Testis (tissue), 3 donors: Measurements from ENCODE around the gene CSNK1A1L. TPM values are rescaled to one million over a fixed set of nuclear protein-coding genes. Genes with fewer than 3 reads are reported as not detected.

ENCODE experiments used
- DNase-seq: peaks from one replicate; pipeline ENCODE4 v3.0.0-alpha.2; 2019
- H3K27ac ChIP-seq, 2 donors: fragments of 200-600 bp; sonication (generic); one replicate each; pipeline ENCODE4 v1.5.1; 2019
- H3K27me3 ChIP-seq: fragments of 200-600 bp; sonication (generic); one replicate; pipeline ENCODE4 v1.5.1; 2019
- H3K36me3 ChIP-seq: fragments of 200-600 bp; sonication (generic); one replicate; pipeline ENCODE4 v1.5.1; 2017; ENCODE audit warnings: low read depth; ENCODE audit errors: missing control alignments
- H3K4me1 ChIP-seq: fragments of 200-600 bp; sonication (generic); one replicate; pipeline ENCODE4 v1.5.1; 2019
- H3K4me3 ChIP-seq, 2 donors: fragments of 200-600 bp; sonication (generic); one replicate each; pipeline ENCODE4 v1.5.1; 2017 to 2019
- H3K9me3 ChIP-seq: fragments of 200-600 bp; sonication (generic); one replicate; pipeline ENCODE4 v1.5.1; 2017
- POLR2A ChIP-seq: fragments of 450-650 bp; IDR thresholded peaks from one replicate; pipeline ENCODE4 v1.6.1; 2017; ENCODE audit warnings: antibody characterized with exemption, mild to moderate bottlenecking, moderate library complexity
- WGBS, 2 donors: methylation state at CpG; one replicate each; pipeline ENCODE4 v1.1.5; 2018; 5-methylcytosine and 5-hydroxymethylcytosine counted together
- intact Hi-C: fragments of 100-400 bp; cut with DNase I; formaldehyde crosslinking; loops from one replicate; pipeline ENCODE4 v1.15.1; 2023; ENCODE audit warnings: low total_unique reads
- polyA plus RNA-seq: library from polyadenylated mRNA; stranded (reverse); fragments of 350-450 nt; fragmentation: Illumina TruSeq; extraction: RNeasy Lipid Tissue Mini Kit (QIAGEN cat#74804); gene quantifications from one replicate; pipeline ENCODE4 v1.2.3, GENCODE V29; 2014; ENCODE audit warnings: low read depth, low replicate concordance; ENCODE audit not compliant: insufficient read depth
- total RNA-seq, 2 donors: library from RNA; depleted of rRNA; stranded (reverse); fragments of >200 nt; gene quantifications; one replicate each; pipeline ENCODE4 v1.2.3, GENCODE V29; 2016
- TF ChIP-seq, protein P1 (sequence below), 3 experiments: fragments of 450-650 bp in 2 of 3; fragments of 200-600 bp in 1 of 3; sonication (generic) in 1 of 3; IDR thresholded peaks; one replicate each; pipeline ENCODE4 v1.5.1; 2016 to 2019; ENCODE audit warnings: antibody characterized with exemption in 3 of 3, mild to moderate bottlenecking in 2 of 3, moderate library complexity in 1 of 3

CSNK1A1L gene
- total and polyA plus RNA-seq, 3 donors from 2014 or later, result 5.1 to 9.2 (median 6.9) TPM

DNA sequence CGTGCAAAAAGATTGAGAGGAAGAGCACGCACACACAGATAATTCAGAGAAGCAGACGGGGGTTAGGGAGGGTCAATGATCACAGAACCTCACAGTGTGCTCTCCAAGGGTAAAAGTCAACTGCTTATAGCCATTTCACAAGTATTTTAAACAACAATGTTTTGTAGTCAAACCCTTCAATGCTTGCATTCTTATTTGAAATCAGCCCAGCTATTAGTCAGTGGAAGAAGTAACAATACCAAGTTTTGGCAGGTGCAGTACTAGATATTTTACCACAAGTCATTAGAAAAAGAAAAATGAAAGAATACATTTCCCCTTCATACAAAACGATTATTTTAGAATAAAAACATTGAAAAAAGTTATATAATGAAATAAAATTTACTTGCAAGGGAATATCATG lies 2.6 kb downstream of the CSNK1A1L start:
- Histone ChIP-seq H3K9me3 (no peaks in the 10 kb centered on the region), H3K27me3 (no peaks in the 10 kb centered on the region), H3K27ac (no peak overlapping the region), H3K4me3 (no peak overlapping the region), H3K36me3 (no peaks in the 10 kb centered on the region), H3K4me1 (no peaks in the 10 kb centered on the region)
- DNase-seq, result no peak
- TF ChIP-seq, protein P1, sequence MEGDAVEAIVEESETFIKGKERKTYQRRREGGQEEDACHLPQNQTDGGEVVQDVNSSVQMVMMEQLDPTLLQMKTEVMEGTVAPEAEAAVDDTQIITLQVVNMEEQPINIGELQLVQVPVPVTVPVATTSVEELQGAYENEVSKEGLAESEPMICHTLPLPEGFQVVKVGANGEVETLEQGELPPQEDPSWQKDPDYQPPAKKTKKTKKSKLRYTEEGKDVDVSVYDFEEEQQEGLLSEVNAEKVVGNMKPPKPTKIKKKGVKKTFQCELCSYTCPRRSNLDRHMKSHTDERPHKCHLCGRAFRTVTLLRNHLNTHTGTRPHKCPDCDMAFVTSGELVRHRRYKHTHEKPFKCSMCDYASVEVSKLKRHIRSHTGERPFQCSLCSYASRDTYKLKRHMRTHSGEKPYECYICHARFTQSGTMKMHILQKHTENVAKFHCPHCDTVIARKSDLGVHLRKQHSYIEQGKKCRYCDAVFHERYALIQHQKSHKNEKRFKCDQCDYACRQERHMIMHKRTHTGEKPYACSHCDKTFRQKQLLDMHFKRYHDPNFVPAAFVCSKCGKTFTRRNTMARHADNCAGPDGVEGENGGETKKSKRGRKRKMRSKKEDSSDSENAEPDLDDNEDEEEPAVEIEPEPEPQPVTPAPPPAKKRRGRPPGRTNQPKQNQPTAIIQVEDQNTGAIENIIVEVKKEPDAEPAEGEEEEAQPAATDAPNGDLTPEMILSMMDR (IDR thresholded peaks at IDR 0.05), result no peak
- TF ChIP-seq POLR2A, result no peak
- intact Hi-C loops, result no loop called here
- 50 to 58% methylated on average over 4 of the region's 4 CpGs for WGBS, 2 donors

DNA sequence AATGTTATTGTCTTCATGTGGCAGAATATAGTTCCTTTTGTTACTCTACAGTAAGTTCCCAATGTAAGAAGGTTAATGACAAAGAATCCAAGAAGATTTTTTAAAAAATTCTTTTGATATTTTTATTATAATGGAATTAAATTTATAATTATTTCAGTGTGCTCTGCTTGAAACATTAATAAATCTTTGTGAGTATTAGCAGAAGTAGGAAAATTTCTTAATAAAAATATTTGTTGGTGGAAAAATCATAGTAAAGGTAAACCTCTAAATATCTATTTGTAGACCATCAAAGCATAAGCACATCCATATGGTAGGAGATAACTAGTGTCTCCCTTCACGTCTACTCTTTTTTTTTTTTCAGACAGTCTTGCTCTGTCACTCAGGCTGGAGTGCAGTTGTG lies 4.3 kb downstream of the CSNK1A1L start:
- no peak for DNase-seq
- intact Hi-C loops, result no loop called here

DNA sequence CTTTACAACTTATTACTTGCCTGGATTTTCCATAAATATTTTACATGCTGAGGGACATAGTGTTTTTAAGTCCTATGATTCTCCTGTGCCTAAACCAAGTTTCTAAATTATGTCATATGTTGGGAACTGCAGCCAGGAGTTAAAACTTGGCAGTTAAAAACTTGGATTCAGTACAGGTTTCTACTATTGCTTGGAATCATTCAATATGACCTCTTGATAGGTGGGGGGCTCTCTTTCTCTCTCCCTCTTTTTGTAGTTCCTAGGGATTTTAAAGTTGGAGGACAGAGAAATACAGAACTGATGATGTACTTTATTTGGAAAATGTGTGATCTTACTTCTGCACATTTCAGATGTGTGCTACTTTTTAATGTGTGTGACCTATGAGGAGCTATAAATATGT lies 4.7 kb downstream of the CSNK1A1L start:
- H3K9me3 ChIP-seq, result no peaks in the 10 kb centered on the region

More for the DNA sequence above, 4.3 kb downstream of the CSNK1A1L start:
- no peaks in the 10 kb centered on the region for H3K9me3 ChIP-seq
- no peaks in the 10 kb centered on the region for H3K4me1 ChIP-seq
- H3K27ac ChIP-seq, result no peak overlapping the region
- no peaks in the 10 kb centered on the region for H3K27me3 ChIP-seq
- H3K36me3 ChIP-seq, result no peaks in the 10 kb centered on the region
- WGBS, 2 donors, result 60 to 63% methylated on average over 1 of the region's 1 CpG
- H3K4me3 ChIP-seq, result no peak overlapping the region
- TF ChIP-seq, protein P1 (IDR thresholded peaks at IDR 0.05), result no peak
- no peak for TF ChIP-seq POLR2A

DNA sequence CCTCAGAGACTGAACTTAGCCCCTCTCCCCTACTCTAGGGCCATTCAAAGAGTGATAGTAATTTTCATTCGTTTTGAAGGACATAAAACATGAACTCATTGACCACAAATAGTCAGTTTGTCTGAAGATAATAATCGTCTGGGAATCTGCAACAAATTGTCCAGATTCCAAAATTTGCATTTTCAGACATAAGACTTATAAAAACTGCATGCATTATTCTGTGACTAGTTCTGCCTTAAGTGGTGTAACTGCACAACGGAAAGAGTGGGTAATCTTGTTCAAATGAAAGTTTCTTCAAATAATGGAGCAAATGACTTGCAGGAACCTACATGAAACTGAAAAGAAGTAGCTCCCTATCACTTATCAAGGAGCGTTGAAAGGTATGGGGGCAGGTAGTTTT lies 8.4 kb downstream of the CSNK1A1L start:
- intact Hi-C loops, result no loop called here
- WGBS, 2 donors, result 63 to 77% methylated on average over 4 of the region's 4 CpGs
- Histone ChIP-seq H3K4me1 (no peaks in the 10 kb centered on the region), H3K27ac (no peak overlapping the region), H3K4me3 (no peak overlapping the region), H3K27me3 (no peaks in the 10 kb centered on the region), H3K36me3 (no peaks in the 10 kb centered on the region), H3K9me3 (no peaks in the 10 kb centered on the region)
- DNase-seq, result no peak
- TF ChIP-seq POLR2A, result no peak
- TF ChIP-seq, protein P1 (IDR thresholded peaks at IDR 0.05), result no peak

More for the DNA sequence above, 4.7 kb downstream of the CSNK1A1L start:
- Histone ChIP-seq H3K4me1 (no peaks in the 10 kb centered on the region), H3K27me3 (no peaks in the 10 kb centered on the region), H3K4me3 (no peak overlapping the region), H3K27ac (no peak overlapping the region), H3K36me3 (no peaks in the 10 kb centered on the region)
- intact Hi-C loops, result no loop called here
- TF ChIP-seq POLR2A, result no peak
- TF ChIP-seq, protein P1 (IDR thresholded peaks at IDR 0.05), result no peak
- DNase-seq, result no peak

DNA sequence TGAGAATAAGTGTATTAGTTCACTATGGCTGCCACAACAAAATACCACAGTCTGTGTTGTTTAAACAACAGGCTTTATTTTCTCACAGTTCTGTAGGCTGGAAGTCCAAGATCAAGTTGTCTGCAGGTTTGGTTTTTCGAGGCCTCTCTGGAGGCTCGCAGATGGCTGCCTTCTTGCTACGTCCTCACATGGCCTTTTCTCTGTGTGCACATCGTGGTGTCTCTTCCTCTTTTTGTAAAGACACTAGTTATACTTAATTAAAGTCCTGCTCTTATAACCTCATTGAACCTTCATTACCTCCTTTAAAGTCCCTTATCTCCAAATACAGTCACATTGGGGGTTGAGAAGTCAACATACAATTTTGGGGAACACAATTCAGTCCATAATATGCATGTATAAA lies 10.6 kb downstream of the CSNK1A1L start:
- no peak for DNase-seq
- intact Hi-C loops, result no loop called here
- no peak overlapping the region for H3K4me3 ChIP-seq
- no peaks in the 10 kb centered on the region for H3K4me1 ChIP-seq
- H3K36me3 ChIP-seq, result no peaks in the 10 kb centered on the region
- H3K9me3 ChIP-seq, result no peaks in the 10 kb centered on the region
- 90 to 94% methylated on average over 4 of the region's 4 CpGs for WGBS, 2 donors
- H3K27ac ChIP-seq, result no peak overlapping the region
- TF ChIP-seq, protein P1 (IDR thresholded peaks at IDR 0.05), result no peak
- H3K27me3 ChIP-seq, result no peaks in the 10 kb centered on the region
